Inflammatory macrophage treated with lipopolysaccharide for 4 hours (primary cell): ENCODE measurements around the gene HK1.
"Not testable (repeated sequence)": the region's sequence is repeated elsewhere in the genome, so short reads cannot be mapped to it uniquely, and the experiment has no call there.

Experiments used
- DNase-seq: peaks from one replicate; pipeline ENCODE4 v3.0.0-alpha.2; 2020

HK1 gene

DNA sequence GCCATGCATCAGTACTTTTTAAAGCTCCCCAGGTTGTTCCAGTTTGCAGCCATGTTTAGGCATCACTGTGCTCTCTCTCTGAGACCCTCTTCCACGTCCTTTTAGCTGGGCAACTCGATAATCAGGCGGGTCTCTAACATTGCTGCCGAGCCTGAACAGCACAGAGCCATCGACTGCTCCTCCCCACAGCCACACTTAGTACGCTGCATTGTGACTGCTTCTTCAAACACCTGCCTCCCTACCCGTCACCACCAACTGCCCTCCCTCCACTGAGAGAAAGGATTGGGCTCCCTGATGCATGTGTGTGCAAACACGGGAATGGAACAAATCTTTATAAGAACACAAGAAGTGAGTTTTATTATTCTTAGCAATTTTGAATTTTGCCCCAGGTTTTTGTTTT, 149.9 kb downstream of the HK1 start:
- no peak for DNase-seq

DNA sequence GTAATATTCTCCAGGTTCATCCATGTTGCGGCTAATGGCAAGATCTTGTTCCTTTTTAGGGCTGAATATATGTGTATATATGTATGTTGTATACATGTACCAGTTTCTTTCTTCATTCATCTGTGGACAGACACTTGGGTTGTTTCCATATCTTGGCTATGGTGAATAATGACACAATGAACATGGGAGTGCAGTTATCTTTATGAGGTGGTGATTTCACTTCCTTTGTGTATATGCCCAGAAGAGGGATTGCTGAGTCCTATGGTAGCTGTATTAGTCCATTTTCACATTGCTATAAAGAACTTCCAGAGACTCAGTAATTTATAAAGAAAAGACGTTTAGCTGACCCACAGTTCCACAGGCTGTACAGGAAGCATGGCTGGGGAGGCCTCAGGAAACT, 155.9 kb downstream of the HK1 start:
- DNase-seq, result peak; percentile 19

DNA sequence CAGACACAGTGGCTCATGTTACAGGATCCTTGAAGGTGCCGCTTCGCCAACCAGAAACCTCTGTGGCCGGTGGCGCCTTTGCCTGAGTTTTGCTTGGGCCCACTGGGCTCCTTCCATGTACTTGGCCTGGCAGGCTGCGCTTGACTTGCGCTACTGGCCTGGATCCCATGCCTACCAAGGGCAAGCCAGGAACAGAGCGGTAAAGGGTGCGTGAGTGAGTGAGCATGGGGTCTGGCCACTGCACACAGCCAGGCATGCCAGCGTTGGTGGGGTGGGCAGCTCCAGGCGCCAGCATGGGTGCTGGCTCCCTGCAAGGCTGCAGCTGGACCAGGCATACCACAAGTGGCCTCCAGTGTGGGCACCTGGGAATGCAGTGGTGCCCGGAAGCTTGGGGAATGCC, 156.6 kb downstream of the HK1 start:
- no peak for DNase-seq

DNA sequence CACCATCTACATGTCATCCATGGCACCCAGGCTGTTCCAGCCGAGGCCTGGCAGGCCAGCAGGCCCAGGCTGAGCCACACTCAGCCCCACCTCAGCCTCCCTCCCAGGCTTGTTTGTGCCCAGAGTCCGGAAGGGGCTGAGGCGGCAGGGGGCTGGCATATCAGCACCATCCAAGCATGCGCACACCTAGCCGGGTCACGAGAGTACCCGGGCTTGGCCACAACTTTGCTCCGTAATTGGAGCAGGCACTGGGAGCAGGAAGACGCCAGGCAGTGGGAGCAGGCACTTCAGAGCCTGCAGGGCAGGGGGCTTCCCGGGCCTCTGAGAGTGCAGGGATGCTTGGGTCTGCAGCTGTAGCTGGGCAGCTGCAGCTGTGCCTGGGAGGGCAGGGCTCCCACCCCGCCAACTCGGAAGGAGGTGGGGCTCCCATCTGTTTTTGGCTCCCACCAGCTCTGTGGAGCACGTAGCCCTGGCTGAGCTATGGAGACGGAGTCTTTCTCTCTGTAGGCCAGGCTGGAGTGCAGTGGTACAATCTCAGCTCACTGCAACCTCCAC, 157.7 kb downstream of the HK1 start:
- no peak for DNase-seq

DNA sequence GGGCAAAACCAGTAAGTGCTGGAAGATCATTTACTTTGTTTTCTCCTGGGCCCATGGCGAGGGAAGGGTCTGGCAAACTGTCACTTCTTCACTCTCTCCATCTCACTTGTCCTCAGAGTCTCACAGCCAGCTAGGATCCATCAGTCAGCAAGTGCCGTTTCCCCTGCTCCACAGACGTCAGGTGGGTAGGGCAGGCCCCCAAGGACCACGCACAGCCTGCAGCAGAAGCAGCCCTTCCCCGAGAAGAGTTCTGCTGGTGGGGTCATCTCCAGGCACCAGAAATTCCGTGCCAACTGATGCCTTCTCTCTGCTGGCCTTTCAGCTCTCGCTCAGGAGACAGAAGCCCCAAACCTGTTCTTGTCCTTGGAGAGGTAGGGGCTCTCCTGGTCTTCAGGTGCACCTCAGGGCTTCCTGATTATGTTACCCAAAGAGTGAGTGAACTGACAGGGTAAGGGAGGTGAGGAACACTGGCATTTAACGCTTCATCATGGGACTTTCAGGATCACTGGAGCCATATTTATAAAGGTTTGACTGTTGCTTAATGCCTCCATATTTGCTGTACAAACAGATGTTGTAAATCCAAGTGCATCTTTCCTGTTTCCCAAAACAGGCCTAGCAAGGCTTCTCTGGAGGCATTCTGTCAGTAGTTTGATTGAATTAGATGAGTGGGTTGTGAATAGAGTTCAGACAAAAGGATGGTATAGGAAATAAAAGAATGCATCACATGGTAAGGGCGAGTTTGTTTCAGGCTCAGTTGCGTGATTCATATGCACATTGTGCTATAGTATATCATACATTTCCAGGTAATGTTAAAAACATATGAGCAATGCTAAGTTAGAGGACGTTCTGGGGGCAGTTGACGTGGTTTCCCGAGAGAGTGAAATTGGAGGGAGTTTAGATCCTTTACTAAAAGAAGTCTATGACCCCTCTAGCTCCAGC, 159.3 kb downstream of the HK1 start:
- no peak for DNase-seq

DNA sequence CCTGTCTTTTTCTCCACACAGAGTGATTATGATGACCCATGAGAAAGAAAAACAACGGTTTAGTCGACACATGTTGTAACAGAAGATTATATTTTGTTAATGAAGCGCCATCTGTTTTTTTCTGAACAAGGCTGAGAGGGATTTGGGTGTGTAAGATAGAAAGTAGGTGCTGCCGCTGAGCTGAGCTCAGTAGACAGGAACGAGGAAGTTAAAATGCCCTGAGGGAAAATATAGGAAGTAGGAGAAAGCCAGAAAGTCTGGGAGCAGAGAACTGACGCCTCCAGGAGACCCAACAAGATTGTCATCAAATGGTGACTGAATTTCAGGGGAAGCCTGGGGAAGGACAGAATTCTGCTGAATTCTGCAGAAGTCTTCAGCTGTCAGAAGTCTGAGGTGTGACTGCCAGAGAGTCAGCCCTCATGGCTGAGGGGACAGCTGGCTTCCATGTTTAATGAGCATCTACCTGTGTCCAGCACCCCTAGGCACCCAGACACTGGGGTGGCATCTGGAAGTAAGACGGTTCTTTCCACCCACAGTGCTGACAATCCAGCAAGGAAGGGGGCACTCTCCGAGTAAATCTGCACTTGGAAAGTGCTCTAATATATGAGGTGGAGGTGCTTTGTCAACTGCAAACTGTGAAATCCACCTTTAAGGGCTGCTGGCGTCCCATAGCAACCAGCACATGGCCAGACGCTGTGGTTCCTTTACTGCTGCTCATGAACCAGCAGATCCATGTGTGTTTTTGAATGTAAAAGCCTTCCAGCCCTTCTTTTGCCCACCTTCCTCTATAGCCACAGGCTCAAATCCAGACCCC, 160.4 kb downstream of the HK1 start:
- DNase-seq, result peak; percentile 78

DNA sequence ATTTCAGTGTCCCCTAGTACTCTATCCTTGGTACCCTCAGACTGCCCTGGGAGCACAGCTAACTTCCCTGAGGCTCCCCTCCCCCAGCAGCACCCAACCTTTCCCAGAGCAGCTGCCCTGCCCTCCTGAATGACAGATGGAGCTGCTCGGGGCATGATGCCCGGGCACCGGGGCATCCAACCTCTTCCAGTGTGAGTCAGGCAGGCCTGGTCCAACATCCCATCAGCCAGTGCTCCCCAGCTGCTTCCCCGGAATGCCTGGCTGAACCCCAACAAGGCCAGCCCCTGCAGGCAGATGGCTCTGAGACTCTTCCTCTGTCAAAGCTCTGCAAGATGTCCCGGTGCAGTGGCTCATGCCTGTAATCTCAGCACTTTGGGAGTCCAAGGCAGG, 161.0 kb downstream of the HK1 start:
- DNase-seq, result no peak

DNA sequence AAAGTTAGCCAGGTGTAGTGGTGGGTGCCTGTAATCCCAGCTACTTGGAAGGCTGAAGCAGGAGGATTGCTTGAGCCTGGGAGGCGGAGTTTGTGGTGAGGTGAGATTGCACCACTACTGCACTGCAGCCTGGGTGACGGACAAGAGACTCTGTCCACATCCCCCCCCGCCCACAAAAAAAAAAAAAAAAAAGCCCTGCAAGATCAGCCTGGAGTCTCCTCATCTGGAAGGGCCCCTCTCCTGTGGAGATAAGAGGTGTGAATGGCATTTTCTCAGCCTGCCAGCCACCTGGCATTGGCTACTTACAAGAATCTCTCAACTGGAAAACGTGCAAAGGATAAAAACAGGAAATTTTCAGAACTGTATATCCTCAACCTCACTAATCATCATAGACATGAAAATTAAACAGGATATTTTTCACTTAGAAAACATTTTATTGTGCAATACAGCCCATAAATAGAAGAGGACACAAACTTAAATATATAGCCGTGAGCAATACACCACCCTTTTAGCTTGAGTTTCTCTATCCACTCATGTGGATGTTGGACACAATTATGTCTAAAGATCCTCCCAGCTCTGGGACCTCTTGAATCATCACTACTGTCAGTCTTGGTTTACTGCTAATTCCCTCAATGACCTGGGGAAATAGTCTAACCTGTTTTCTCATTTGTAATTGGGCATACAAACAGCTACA, 161.7 kb downstream of the HK1 start:
- peak; percentile 81 for DNase-seq

DNA sequence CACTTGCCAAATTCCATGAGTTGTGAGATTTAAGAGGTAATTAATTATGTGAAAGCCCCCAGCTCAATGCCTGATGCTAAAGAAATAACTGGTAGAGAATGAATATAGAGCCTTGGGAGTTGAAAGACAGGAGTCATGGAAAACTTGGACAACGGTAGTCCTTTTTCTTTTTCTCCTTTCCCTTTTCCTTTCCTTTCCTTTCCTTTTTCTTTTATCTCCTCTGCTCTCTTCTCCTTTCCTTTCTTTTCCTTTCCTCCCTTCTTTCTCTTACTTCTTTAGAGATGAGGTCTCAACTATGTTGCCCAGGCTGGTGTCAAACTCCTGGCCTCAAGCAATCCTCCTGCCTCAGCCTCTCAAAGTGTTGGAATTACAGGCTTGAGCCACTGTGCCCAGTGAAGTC, 165.1 kb downstream of the HK1 start:
- DNase-seq, result no peak

DNA sequence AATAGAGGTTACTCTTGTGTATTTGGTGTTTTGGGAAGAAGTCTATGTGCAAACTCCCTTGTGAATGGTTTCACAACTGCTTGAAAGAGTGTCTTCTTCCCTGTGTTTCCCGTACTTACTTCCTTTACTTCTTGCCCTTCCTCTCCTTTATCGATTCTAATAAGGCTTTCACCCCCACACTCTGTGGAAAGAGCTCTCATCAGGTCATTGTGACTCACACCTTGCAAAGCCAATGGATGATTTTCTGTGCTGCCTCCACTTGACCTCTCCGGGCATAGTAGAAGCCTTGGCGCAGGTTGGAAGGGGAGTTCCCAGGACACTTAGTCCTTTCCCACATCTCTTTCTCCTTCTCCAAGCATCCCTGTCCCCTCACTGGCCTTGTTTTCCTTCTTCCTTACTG, 166.7 kb downstream of the HK1 start:
- peak; percentile 62 for DNase-seq

DNA sequence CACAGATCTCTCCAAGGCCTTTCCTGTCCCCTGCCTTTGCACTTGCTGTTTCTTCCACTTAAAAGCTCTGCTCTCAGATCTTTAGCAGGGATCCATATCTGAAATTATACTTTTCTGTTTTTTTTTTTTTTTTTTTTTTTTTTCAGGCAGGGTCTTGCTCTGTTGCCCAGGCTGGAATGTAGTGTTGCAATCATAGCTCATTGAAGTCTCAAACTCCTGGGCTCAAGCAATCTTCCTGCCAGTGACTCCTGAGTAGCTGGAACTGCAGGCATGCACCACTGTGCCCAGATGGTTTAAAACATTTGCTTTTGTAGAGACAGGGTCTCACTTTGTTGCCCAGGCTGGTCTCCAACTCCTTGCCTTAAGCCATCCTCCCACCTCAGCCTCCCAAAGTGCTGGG, 167.9 kb downstream of the HK1 start:
- DNase-seq, result no peak

DNA sequence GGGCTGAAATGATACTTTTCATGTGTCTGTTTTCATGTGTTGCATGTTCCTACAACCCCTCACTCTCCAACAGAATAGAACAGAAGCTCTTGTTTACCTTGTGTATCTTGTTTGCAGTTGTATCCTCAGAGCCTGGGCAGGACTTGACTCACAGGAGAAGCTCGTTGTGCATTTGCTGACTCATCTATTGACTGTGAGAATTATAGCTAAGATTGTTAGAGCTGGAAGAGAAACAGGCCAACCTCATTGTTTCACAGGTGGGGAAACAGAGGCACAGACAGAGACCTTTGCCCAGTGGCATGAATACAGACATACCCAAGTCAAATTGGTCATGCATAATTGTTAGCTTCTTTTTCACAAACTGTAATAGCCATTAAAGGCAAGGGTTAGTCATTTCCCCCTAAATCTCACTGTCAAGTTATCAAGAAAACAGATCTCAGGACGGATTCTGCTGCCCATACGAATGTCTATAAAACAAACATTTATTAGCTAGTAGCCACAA, 168.4 kb downstream of the HK1 start:
- no peak for DNase-seq

DNA sequence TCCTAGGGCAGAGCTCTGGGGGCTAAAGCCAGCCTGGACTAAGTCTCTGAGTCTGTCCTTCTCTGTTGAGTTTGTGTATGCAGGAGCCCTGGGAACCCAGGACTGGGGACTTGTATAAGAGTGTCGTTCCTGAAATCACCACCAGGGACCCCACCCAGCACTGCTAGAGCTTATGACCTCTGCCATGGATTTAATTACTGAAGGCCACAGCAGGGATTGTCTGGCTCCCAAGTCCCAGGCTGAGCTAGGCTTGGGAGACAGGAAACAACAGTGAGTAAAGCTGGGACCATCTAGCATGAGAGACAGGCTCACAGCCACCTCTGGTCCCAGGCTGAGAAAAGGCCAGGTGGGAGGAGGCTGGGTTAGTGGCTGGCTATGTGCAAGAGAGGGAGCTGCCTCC, 171.5 kb downstream of the HK1 start:
- DNase-seq, result peak; percentile 60

DNA sequence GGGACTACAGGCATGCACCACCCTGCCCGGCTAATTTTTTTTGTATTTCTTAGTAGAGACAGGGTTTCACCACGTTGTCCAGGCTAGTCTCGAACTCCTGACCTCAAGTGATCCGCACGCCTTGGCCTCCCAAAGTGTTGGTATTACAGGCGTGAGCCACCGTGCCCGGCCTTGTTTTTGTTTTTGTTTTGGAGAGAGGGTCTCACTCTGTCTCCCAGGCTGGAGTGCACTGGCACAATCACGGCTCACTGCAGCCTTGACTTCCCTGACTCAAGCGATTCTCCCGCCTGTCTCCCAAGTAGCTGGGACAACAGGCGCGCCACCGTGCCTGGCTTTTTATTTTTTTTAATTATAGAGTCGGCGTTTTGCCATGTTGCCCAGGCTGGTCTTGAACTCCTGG, 172.1 kb downstream of the HK1 start:
- DNase-seq, result not testable (repeated sequence)

DNA sequence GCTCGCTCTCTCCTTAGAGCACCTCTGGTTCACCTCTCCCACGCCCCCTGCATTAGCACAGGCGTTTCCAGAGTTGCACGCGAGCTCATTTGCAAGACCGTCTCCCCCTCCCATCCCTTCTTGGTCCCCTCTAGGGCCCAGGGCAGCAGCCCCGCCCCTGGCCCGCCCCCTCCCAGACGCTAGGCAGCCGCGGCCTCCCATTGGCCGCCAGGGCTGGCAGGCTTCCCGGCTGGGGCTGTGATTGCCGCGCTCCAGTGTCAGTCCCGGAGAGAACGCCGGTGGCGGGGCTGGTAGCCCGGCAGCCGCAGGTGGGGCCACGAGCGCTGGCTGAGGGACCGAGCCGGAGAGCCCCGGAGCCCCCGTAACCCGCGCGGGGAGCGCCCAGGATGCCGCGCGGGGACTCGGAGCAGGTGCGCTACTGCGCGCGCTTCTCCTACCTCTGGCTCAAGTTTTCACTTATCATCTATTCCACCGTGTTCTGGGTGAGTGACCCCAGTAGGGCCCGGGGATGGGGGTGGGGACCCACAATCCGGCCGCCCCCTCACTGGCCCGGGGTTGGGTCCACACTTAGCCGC, 173.0 kb downstream of the HK1 start, which contains the start of gene TSPAN15:
Gene TSPAN15 (plus strand): TSS at position 257 of the 575 bp plus-strand sequence. CDS start 130 bp downstream, at position 387.
- DNase-seq, result peak; percentile 79
